Stomach (tissue), 4 donors: ENCODE measurements around the gene BNC2.

Experiments
- CTCF ChIP-seq, 7 experiments: fragments of 450-650 bp in 4 of 7; fragments of 200-600 bp in 3 of 7; sonication (generic) in 3 of 7; IDR thresholded peaks; one replicate each; pipeline ENCODE4 v1.5.1; 2016 to 2019; ENCODE audit warnings: antibody characterized with exemption in 7 of 7, control low read depth in 2 of 7, mild to moderate bottlenecking in 1 of 7
- POLR2A ChIP-seq, 4 donors: fragments of 450-650 bp; IDR thresholded peaks; one replicate each; pipeline ENCODE4 v1.6.1; 2016; ENCODE audit warnings: antibody characterized with exemption in 4 of 4, control low read depth in 2 of 4, mild to moderate bottlenecking in 1 of 4, moderate library complexity in 1 of 4

DNA sequence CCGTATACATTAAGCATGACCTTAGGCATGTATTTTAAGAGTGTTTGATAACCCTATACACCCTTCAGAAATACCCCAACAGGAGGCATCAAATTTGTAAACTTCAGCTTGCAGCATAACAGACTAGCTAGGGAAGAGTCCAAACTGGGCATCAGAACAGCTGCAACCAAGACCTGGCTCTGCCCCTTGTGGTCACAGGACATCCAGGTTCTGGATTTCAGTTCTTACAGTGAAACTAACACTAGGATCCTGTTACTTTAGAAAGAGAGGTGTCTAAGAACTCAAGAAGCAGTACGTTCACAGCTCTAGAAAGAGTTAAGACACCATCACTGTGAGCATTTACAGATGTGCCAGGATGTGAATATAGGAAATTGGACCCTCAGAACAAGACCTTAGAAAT, 229.8 kb downstream of the BNC2 start:
- TF ChIP-seq CTCF (IDR thresholded peaks at IDR 0.05) = no peak
- no peak for TF ChIP-seq POLR2A (IDR thresholded peaks at IDR 0.05)
